B cell (primary cell): Measurements from ENCODE around the gene IL22RA1. TPM values are rescaled to one million over a fixed set of nuclear protein-coding genes. Genes with fewer than 3 reads are reported as not detected.

Experiments used
- ATAC-seq: fragments of 200-7000 bp; cut with Tn5 transposase; one replicate; pipeline ENCODE4 v1.10.0; 2021; ENCODE audit warnings: low read depth, mild to moderate bottlenecking, moderate number of reproducible peaks, moderate library complexity
- CTCF ChIA-PET: fragments of 350-600 bp; sonication (Branson Sonifier 250); formaldehyde crosslinking; loops from one replicate; lab custom pipeline; 2021; ENCODE audit warnings: antibody characterized with exemption, inconsistent platforms; lab: Charles Lee
- POLR2A ChIA-PET: fragments of 350-600 bp; sonication (Branson Sonifier 250); formaldehyde crosslinking; loops from one replicate; lab custom pipeline; 2021; ENCODE audit warnings: antibody characterized with exemption; lab: Charles Lee
- DNase-seq: peaks from one replicate; pipeline ENCODE4 v3.0.0; 2013
- H2AFZ ChIP-seq: 2 replicates; pipeline ENCODE4 v1.6.1; 2012; ENCODE audit warnings: mild to moderate bottlenecking, low read depth, low read length; ENCODE audit not compliant: insufficient read depth, poor library complexity, severe bottlenecking
- H3K27ac ChIP-seq, 2 donors: 1 replicate in 1 of 2; 2 replicates in 1 of 2; pipeline ENCODE4 v1.5.1; 2012 to 2013; ENCODE audit warnings: low read length in 2 of 2, mild to moderate bottlenecking in 2 of 2, moderate library complexity in 1 of 2
- H3K27me3 ChIP-seq, 4 experiments: fragments of 200-600 bp in 1 of 4; sonication (generic) in 1 of 4; replicated peaks in 1 of 4; 1 replicate in 2 of 4; 2 replicates in 2 of 4; pipeline versions ENCODE4 v1.6.1 to v1.7.0; 2013 to 2016; ENCODE audit warnings: low read length in 3 of 4, mild to moderate bottlenecking in 2 of 4, mixed read lengths in 1 of 4, moderate library complexity in 1 of 4; ENCODE audit not compliant: insufficient read depth in 4 of 4, control insufficient read depth in 3 of 4; ENCODE audit errors: control extremely low read depth in 1 of 4
- H3K36me3 ChIP-seq, 2 experiments: replicated peaks in 1 of 2; 1 replicate in 1 of 2; 2 replicates in 1 of 2; pipeline versions ENCODE4 v1.6.1 to v1.7.1; 2013; ENCODE audit warnings: low read length in 1 of 2; ENCODE audit not compliant: insufficient read depth in 2 of 2, control insufficient read depth in 1 of 2; ENCODE audit errors: control extremely low read depth in 1 of 2, extremely low read depth in 1 of 2
- H3K4me1 ChIP-seq, 2 donors: fragments of 200-600 bp in 1 of 2; sonication (generic) in 1 of 2; 1 replicate in 1 of 2; 2 replicates in 1 of 2; pipeline versions ENCODE4 v1.5.1 to v1.6.1; 2013 to 2017; ENCODE audit warnings: low read length in 2 of 2; ENCODE audit not compliant: control insufficient read depth in 2 of 2, insufficient read depth in 2 of 2
- H3K4me2 ChIP-seq: replicated peaks from 2 replicates; pipeline ENCODE3; 2012; ENCODE audit warnings: mild to moderate bottlenecking, low read depth, low read length; ENCODE audit not compliant: poor library complexity, severe bottlenecking
- H3K4me3 ChIP-seq, 5 experiments: fragments of 200-600 bp in 1 of 5; sonication (generic) in 1 of 5; 1 replicate in 3 of 5; 2 replicates in 2 of 5; pipeline versions ENCODE4 v1.5.1 to v1.7.0; 2011 to 2016; ENCODE audit warnings: low read length in 4 of 5, mild to moderate bottlenecking in 4 of 5, low read depth in 2 of 5, control low read depth in 1 of 5, moderate library complexity in 1 of 5; ENCODE audit not compliant: insufficient read depth in 1 of 5; ENCODE audit errors: control extremely low read depth in 1 of 5, extremely low read depth in 1 of 5
- H3K79me2 ChIP-seq: fragments of 200-600 bp; sonication (generic); one replicate; pipeline ENCODE4 v1.6.0; 2016; ENCODE audit warnings: low read length; ENCODE audit not compliant: control insufficient read depth, insufficient read depth
- H3K9ac ChIP-seq: fragments of 200-600 bp; sonication (generic); 2 replicates; pipeline ENCODE4 v1.6.1; 2017; ENCODE audit warnings: mild to moderate bottlenecking, low read length, moderate library complexity
- H3K9me3 ChIP-seq, 3 donors: one replicate each; pipeline versions ENCODE4 v1.6.1 to v1.7.1; 2013; ENCODE audit warnings: low read length in 2 of 3; ENCODE audit not compliant: control insufficient read depth in 2 of 3, insufficient read depth in 1 of 3; ENCODE audit errors: control extremely low read depth in 1 of 3
- H4K20me1 ChIP-seq: 2 replicates; pipeline ENCODE4 v1.6.0; 2012; ENCODE audit warnings: mild to moderate bottlenecking, low read length; ENCODE audit not compliant: insufficient read depth, control insufficient read depth, poor library complexity, severe bottlenecking
- H3K27ac Mint-ChIP-seq: one replicate; pipeline ENCODE4 v1.8.0; 2021; ENCODE audit warnings: mixed read lengths
- H3K27me3 Mint-ChIP-seq: one replicate; pipeline ENCODE4 v1.8.0; 2021; ENCODE audit warnings: mixed read lengths
- H3K4me1 Mint-ChIP-seq: one replicate; pipeline ENCODE4 v1.8.0; 2021; ENCODE audit warnings: mixed read lengths
- H3K4me3 Mint-ChIP-seq: one replicate; pipeline ENCODE4 v1.8.0; 2021; ENCODE audit warnings: mixed read lengths
- H3K9me3 Mint-ChIP-seq: one replicate; pipeline ENCODE4 v1.8.0; 2022; ENCODE audit warnings: mixed read lengths; ENCODE audit not compliant: insufficient read depth
- CTCF ChIP-seq: fragments of 200-600 bp; IDR thresholded peaks from one replicate; pipeline ENCODE4 v1.8.0; 2022; ENCODE audit warnings: antibody characterized with exemption, mild to moderate bottlenecking
- EZH2 ChIP-seq: IDR thresholded peaks from 2 replicates; pipeline ENCODE4 v1.6.1; 2012; ENCODE audit warnings: borderline replicate concordance, low read depth, mild to moderate bottlenecking, moderate library complexity, low read length; ENCODE audit not compliant: insufficient read depth, poor library complexity, severe bottlenecking
- WGBS: methylation state at CpG from one replicate; pipeline ENCODE4 v1.1.5; 2013; ENCODE audit warnings: missing lambda C conversion rate; ENCODE audit not compliant: insufficient coverage; 5-methylcytosine and 5-hydroxymethylcytosine counted together
- intact Hi-C: fragments of 100-400 bp; cut with micrococcal nuclease; formaldehyde crosslinking; loops from one replicate; pipeline ENCODE4 v1.10.0; 2022
- polyA plus RNA-seq: library from polyadenylated mRNA; depleted of rRNA; stranded (reverse); fragments of >200 nt; gene quantifications from 2 replicates; pipeline ENCODE4 v1.2.3, GENCODE V29; 2012
- total RNA-seq, 2 donors: library from RNA; stranded (reverse); fragments of 120-200 nt in 1 of 2; gene quantifications; 1 replicate in 1 of 2; 2 replicates in 1 of 2; pipeline versions ENCODE4 v1.2.3 to v1.2.4, GENCODE V29; 2013 to 2022

IL22RA1 gene
- total and polyA plus RNA-seq, 2 donors (not counting 1 experiment from before 2014, with no cell fraction given) = 0.10 TPM

GRCh38 chr1:24086466-24086865 lies 56.5 kb downstream of the IL22RA1 start:
- Histone ChIP-seq H3K4me1 (no peaks in the 10 kb centered on the region), H3K9ac (no peak overlapping the region), H3K27me3 (peaks cover 0 to 2% (median 0%) of the 10 kb centered on the region in 4 experiments), H3K79me2 (no peaks in the 10 kb centered on the region), H3K4me3 (no peak overlapping the region), H3K9me3 (no peaks in the 10 kb centered on the region), H4K20me1 (no peaks in the 10 kb centered on the region), H3K27ac (no peak overlapping the region), H3K36me3 (no peaks in the 10 kb centered on the region), H2AFZ (no peak overlapping the region), H3K4me2 (no peak overlapping the region)
- Mint-ChIP-seq H3K4me3 (no peak overlapping the region), H3K27ac (no peak overlapping the region), H3K27me3 (peaks cover 24% of the 10 kb centered on the region), H3K4me1 (no peaks in the 10 kb centered on the region), H3K9me3 (no peaks in the 10 kb centered on the region)
- 90% methylated on average over 16 of the region's 16 CpGs for WGBS
- intact Hi-C loops = no loop called here
- TF ChIP-seq CTCF (no peak), EZH2 (no peak)
- ATAC-seq (no peak), DNase-seq (no peak)
- ChIA-PET CTCF (no interaction called here), POLR2A (no interaction called here)

- H3K4me1 Mint-ChIP-seq = no peaks in the 10 kb centered on the region
- ATAC-seq (no peak), DNase-seq (no peak)
- Histone ChIP-seq H4K20me1 (no peaks in the 10 kb centered on the region), H3K4me1 (no peaks in the 10 kb centered on the region), H3K27ac (no peak overlapping the region), H3K27me3 (peaks cover 0 to 2% (median 0%) of the 10 kb centered on the region in 4 experiments), H2AFZ (no peak overlapping the region), H3K4me2 (no peak overlapping the region), H3K79me2 (no peaks in the 10 kb centered on the region), H3K9me3 (no peaks in the 10 kb centered on the region), H3K36me3 (no peaks in the 10 kb centered on the region), H3K4me3 (no peak overlapping the region), H3K9ac (no peak overlapping the region)
- H3K27ac Mint-ChIP-seq = no peak overlapping the region
- H3K27me3 Mint-ChIP-seq = peaks cover 30% of the 10 kb centered on the region
- ChIA-PET POLR2A (interaction anchor here (0.6 kb wide), 1 partner anchor 52 kb away, joined by 4 read pairs; no protein-coding TSS in a partner anchor), CTCF (no interaction called here)
- no peak overlapping the region for H3K4me3 Mint-ChIP-seq
- no peaks in the 10 kb centered on the region for H3K9me3 Mint-ChIP-seq
- no peak for TF ChIP-seq EZH2
- no peak for TF ChIP-seq CTCF
- no CpG with 5 or more reads among the region's 3 CpGs for WGBS
- intact Hi-C loops = no loop called here
Observed at GRCh38 chr1:24085546-24085945, 57.4 kb downstream of the IL22RA1 start.
